Medulla oblongata (tissue), 1 donor: ENCODE data around the gene FAT3.

Experiments used
- DNase-seq: peaks from one replicate; pipeline ENCODE4 v3.0.0-alpha.2; 2015; ENCODE audit errors: extremely low spot score

FAT3 gene

GRCh38 chr11:92224407-92225124 is at the start of gene FAT3:
Gene FAT3, plus strand, starts transcription at chr11:92224818. Its CDS starts 127,295 bp downstream, at chr11:92352113.
- peak; percentile 36 for DNase-seq

- no peak for DNase-seq
These were observed 45.5 kb upstream of the FAT3 start for GRCh38 chr11:92179017-92179670.

- no peak for DNase-seq
These were observed 44.4 kb upstream of the FAT3 start for GRCh38 chr11:92180226-92180625.

- DNase-seq, result no peak
These were observed 43.9 kb upstream of the FAT3 start for GRCh38 chr11:92180664-92181251.

GRCh38 chr11:92190535-92191206 is 33.9 kb upstream of the FAT3 start:
- no peak for DNase-seq

- DNase-seq, result no peak
These were observed 32.5 kb upstream of the FAT3 start for GRCh38 chr11:92192141-92192540.

GRCh38 chr11:92198268-92198667 is 26.4 kb upstream of the FAT3 start:
- DNase-seq, result no peak

- DNase-seq, result no peak
These were observed 24.6 kb upstream of the FAT3 start for GRCh38 chr11:92199991-92200390.

GRCh38 chr11:92204731-92205130 is 19.9 kb upstream of the FAT3 start:
- DNase-seq, result peak; percentile 21

GRCh38 chr11:92206441-92206840 is 18.2 kb upstream of the FAT3 start:
- no peak for DNase-seq

- peak; percentile 57 for DNase-seq
These were observed 12.9 kb upstream of the FAT3 start for GRCh38 chr11:92211576-92212167.

- no peak for DNase-seq
These were observed 12.1 kb upstream of the FAT3 start for GRCh38 chr11:92212530-92212929.

GRCh38 chr11:92216789-92217188 is 7.8 kb upstream of the FAT3 start:
- no peak for DNase-seq

- no peak for DNase-seq
These were observed 5.1 kb upstream of the FAT3 start for GRCh38 chr11:92219476-92219875.

- DNase-seq, result no peak
These were observed 1.9 kb upstream of the FAT3 start for GRCh38 chr11:92222701-92223100.

GRCh38 chr11:92224054-92224406 is 588 bp upstream of the FAT3 start:
- DNase-seq, result no peak

- no peak for DNase-seq
These were observed 528 bp downstream of the FAT3 start for GRCh38 chr11:92225125-92225567.

GRCh38 chr11:92225568-92226330 is 1.1 kb downstream of the FAT3 start:
- peak; percentile 54 for DNase-seq

- DNase-seq, result no peak
These were observed 2.0 kb downstream of the FAT3 start for GRCh38 chr11:92226331-92227229.

- peak; percentile 27 for DNase-seq
These were observed 2.7 kb downstream of the FAT3 start for GRCh38 chr11:92227230-92227814.
